Measurements from ENCODE around the gene PHACTR1. TPM values are rescaled to one million over a fixed set of nuclear protein-coding genes. Genes with fewer than 3 reads are reported as not detected.

Gene PHACTR1
- total RNA-seq, 2 donors from 2014 or later = 0.14 to 1.6 TPM

DNA sequence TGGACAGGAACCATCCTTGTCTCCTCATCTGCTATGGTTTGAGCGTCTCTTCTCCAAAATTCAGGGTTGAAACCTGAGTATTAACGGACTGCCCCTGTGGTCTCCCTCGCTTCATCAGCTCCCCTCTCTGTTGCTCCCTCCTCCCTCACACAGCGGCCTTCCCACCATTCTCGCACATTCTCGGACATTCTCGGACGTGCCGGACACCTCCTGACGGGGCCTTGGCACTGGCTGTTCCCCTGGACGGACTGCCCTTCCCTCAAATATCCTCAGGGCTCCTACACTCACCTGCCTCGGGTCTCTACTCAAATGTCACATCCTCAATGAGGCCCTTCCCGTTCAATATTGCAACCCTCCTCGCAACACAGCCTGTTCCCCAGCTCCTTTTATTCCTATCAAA is 496.0 kb downstream of the PHACTR1 start:
- ATAC-seq = no peak
- H3K36me3 Mint-ChIP-seq = no peaks in the 10 kb centered on the region
- H3K27me3 Mint-ChIP-seq = peaks cover 15 to 33% of the 10 kb centered on the region in 2 donors
- no peak overlapping the region for H3K4me3 Mint-ChIP-seq
- no peaks in the 10 kb centered on the region for H3K4me1 Mint-ChIP-seq (ENCODE audit: low read depth in 2 of 2)
- no peak overlapping the region for H3K27ac Mint-ChIP-seq
- no peak for DNase-seq (ENCODE audit: low spot score)
- no peaks in the 10 kb centered on the region for H3K9me3 Mint-ChIP-seq

DNA sequence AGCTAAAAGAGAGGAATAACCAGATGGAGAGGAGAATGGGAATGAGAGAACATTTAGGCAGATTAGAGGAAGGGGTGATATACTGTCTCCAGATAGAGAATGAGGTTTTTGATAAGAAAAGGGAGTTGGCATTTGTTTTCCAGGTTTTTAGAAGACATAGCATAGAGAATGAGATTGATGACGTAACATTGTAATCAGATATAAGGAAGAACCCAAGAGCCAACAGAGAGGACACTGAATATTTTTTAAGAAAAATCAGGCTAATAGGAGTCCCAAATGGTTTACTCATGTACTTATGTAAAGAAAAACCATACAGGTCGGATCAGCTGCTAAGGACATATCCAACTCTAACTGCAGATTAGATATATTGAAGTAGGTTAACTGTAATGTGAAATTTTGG is 498.8 kb downstream of the PHACTR1 start:
- no peak overlapping the region for H3K27ac Mint-ChIP-seq
- ATAC-seq (no peak), DNase-seq (ENCODE audit: low spot score) (no peak)
- no peaks in the 10 kb centered on the region for H3K9me3 Mint-ChIP-seq
- H3K27me3 Mint-ChIP-seq = peaks cover 16 to 49% of the 10 kb centered on the region in 2 donors
- H3K36me3 Mint-ChIP-seq = no peaks in the 10 kb centered on the region
- H3K4me3 Mint-ChIP-seq = no peak overlapping the region
- H3K4me1 Mint-ChIP-seq (ENCODE audit: low read depth in 2 of 2) = no peaks in the 10 kb centered on the region

DNA sequence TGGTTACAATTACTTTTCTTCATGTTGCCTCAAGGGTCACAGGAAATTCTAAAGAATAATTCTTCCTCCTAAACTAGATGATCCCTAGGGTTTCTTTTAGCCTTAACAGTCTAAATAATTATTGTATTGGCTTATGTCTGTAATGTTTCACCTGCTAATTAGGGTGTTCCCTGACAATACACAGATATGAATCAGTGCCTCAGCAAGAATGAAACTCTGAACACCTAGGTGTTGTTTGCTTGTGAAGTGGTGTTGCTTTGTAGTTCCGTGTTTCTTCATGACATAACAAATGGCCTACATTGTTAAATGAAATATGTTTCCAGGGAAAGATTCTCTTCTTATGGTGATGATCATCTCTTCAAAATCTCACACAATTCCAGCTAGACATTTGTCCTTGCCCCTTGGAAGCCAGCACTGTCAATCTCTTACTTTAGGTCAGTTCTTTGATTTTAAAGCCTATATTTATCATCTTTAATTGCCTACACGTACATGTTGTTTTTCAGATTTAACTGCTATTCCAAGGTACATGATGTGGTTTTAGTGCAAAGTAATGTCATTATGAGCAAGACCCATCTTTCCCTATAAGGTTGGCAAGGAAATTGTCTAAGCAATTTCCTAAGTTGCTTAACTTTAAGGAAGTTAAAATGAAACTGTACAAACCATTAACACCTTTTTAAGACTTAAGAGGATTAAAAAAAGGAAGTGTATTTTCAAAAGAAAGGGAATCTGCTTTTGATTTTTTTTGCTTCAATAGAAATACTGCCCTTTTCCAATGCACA is 499.9 kb downstream of the PHACTR1 start:
- Mint-ChIP-seq H3K4me1 (ENCODE audit: low read depth in 2 of 2) (no peaks in the 10 kb centered on the region), H3K27ac (no peak overlapping the region), H3K27me3 (peaks cover 21 to 55% of the 10 kb centered on the region in 2 donors), H3K4me3 (no peak overlapping the region), H3K36me3 (no peaks in the 10 kb centered on the region), H3K9me3 (no peaks in the 10 kb centered on the region)
- ATAC-seq = no peak
- no peak for DNase-seq (ENCODE audit: low spot score)

GRCh38 chr6:13217206-13217905 is 500.8 kb downstream of the PHACTR1 start:
- ATAC-seq (no peak), DNase-seq (ENCODE audit: low spot score) (no peak)
- Mint-ChIP-seq H3K27ac (no peak overlapping the region), H3K9me3 (no peaks in the 10 kb centered on the region), H3K4me3 (no peak overlapping the region), H3K36me3 (no peaks in the 10 kb centered on the region), H3K27me3 (peaks cover 12 to 46% of the 10 kb centered on the region in 2 donors), H3K4me1 (ENCODE audit: low read depth in 2 of 2) (no peaks in the 10 kb centered on the region)

DNA sequence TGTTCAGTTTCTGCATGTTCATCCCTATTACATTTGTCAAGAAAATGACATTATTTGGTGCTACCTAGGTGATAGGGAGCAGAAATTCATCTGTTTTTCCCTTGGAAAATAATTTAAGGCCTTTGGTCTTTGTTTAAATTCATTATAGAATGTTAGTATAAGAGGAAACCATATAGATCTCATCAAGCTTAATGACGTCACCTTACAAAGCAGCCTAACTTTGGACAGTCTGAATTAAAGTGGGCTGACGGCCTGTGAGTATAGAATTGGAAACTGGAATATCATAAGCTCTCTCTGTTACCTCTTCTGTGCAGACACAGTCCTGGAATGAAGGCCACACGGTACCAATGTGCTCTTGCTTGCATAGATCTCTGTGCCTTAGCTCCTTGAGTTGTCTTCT is 503.7 kb downstream of the PHACTR1 start:
- peaks cover 13 to 39% of the 10 kb centered on the region in 2 donors for H3K27me3 Mint-ChIP-seq
- no peaks in the 10 kb centered on the region for H3K36me3 Mint-ChIP-seq
- H3K4me1 Mint-ChIP-seq (ENCODE audit: low read depth in 2 of 2) = no peaks in the 10 kb centered on the region

DNA sequence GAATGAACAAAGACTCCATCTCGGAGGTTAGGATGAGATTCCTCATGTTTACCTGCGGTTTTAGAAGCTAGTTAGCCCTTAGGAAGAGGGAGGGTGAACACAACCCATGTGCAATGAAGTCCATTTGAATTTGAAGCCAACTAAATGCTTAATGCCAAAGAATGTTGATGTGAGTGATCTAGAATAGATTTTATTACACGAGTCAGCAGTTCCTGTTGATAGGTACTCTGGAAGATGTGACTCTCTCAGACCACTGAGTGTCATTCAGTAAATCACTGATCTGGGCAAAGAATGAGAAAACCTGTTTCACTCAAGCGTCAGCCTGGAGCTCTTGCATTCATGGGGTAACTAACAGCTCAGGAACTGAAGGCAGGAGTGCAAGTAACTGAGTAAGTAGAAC is 505.5 kb downstream of the PHACTR1 start:
- H3K27me3 Mint-ChIP-seq = peaks cover 17 to 36% of the 10 kb centered on the region in 2 donors
- H3K4me1 Mint-ChIP-seq (ENCODE audit: low read depth in 2 of 2) = no peaks in the 10 kb centered on the region
- H3K36me3 Mint-ChIP-seq = no peaks in the 10 kb centered on the region
- DNase-seq (ENCODE audit: low spot score) = no peak
- H3K9me3 Mint-ChIP-seq = no peaks in the 10 kb centered on the region
- no peak for ATAC-seq
- H3K4me3 Mint-ChIP-seq = no peak overlapping the region
- no peak overlapping the region for H3K27ac Mint-ChIP-seq

More for the DNA sequence above, 503.7 kb downstream of the PHACTR1 start:
- Mint-ChIP-seq H3K27ac (no peak overlapping the region), H3K4me3 (no peak overlapping the region), H3K9me3 (no peaks in the 10 kb centered on the region)
- no peak for ATAC-seq
- no peak for DNase-seq (ENCODE audit: low spot score)

DNA sequence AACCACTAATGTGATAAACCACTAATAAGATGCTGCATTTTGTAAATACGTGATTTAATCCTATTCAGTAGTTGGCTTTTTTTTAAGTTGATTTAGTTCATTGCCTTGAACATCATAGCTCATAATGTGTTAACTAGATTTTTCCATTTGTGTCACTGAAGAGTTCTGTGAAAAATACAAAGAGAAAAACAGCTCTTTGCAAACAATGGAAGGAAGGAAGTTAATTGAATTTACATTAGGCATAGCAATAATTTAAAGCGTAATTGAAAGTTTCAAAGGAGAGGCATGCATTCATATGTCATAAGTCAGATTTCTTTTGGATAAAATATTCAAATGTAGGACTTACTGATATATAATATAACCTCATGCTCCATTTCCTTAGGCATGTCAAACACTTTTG is 509.5 kb downstream of the PHACTR1 start:
- Mint-ChIP-seq H3K4me1 (ENCODE audit: low read depth in 2 of 2) (peaks cover 9 to 15% of the 10 kb centered on the region in 2 donors), H3K27me3 (peaks cover 21 to 22% of the 10 kb centered on the region in 2 donors), H3K36me3 (no peaks in the 10 kb centered on the region), H3K4me3 (no peak overlapping the region), H3K27ac (no peak overlapping the region), H3K9me3 (no peaks in the 10 kb centered on the region)
- ATAC-seq = no peak
- no peak for DNase-seq (ENCODE audit: low spot score)

DNA sequence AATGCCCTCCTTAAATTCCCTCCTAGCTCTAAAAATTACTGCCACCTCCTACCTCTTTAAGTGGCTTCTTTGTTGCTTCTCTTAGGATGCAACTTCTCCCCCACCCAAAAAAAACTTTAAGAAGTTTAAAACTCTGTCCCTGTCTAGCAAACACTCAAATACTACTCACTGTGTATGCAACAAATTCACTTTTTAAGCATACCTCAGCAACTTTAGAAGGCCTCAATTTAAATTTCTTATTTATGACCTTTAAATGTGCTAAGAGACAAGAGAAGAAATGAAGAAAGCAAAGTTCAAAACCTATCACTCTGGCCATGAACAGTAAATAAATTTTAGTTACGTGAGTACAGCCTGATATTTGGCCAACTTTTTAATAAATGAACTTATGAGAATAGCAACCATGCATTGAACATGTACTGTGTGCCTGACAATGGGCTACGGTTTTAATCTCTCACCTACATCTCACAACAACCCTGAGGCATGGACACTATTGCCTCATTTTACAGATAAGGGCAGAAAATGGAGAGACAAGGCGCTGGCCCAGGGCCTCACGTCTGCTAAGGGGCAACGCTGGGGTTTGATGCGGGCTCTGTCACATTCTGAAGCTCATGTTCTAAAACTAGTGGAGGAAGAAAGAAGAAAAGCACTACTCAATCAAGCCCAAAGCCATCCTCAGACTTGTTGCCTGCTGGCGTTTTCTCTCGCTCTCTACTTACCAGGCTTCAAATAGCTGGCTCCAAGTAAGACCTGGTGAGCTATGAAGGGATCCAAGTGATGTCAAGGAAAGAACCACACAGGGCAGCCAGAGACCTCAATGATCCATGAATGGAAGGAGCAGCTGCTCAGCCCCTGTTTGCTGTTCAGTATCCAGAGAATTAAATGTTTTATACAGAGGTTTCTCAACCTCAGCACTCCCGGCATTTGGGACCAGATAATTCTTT is 512.0 kb downstream of the PHACTR1 start:
- DNase-seq (ENCODE audit: low spot score) = no peak
- Mint-ChIP-seq H3K9me3 (no peaks in the 10 kb centered on the region), H3K4me1 (ENCODE audit: low read depth in 2 of 2) (peaks cover 9 to 15% of the 10 kb centered on the region in 2 donors), H3K36me3 (no peaks in the 10 kb centered on the region), H3K27me3 (peaks cover 17 to 22% of the 10 kb centered on the region in 2 donors), H3K4me3 (no peak overlapping the region), H3K27ac (no peak overlapping the region)
- no peak for ATAC-seq

DNA sequence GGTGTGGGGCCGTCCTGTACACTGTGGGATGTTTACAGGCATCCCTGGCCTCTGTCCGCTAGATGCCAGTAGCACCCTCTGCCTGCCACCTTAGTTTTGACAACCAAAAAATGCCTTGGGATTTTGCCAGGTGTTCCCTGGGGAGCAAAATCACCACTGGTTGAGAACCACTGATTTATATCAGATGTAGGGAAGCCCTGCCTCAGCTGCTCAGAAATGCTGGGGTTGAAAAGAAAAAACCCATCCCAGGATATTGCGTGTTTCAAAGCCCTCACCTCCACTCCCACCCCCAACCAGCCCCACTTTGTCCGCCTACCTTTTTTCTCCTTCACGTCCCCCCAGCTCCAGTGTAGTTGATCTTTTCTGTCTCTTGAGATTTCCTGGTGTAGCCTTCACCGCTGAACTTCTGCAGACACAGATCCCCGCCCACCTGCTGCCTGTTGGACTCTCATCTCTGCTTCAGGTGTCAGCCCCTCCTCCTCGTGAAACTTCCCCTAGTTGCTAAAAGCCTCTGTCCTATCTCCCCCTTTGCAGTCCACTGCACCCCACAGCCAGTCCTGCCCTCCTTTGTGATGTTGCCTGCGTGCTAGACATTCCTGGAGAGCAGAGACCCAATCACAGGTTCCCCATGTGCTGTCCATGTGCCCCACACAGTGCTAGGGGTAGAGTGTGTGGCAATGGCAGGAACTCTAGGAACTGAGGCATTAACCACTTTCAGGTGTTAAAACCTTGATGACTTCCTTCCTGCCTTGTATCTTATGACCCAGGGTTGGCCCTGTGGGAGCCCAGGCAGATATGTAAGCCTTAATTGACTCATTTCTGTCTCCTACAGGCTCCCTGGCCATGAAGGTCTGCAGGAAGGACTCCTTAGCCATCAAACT is 512.9 kb downstream of the PHACTR1 start:
- ATAC-seq = peak; percentile 91 to 95
- Mint-ChIP-seq H3K36me3 (no peaks in the 10 kb centered on the region), H3K4me1 (ENCODE audit: low read depth in 2 of 2) (peaks cover 9 to 15% of the 10 kb centered on the region in 2 donors), H3K9me3 (no peaks in the 10 kb centered on the region), H3K4me3 (peak overlapping the region; percentile 55), H3K27ac (peak overlapping the region; percentile 13 to 49), H3K27me3 (peaks cover 8 to 16% of the 10 kb centered on the region in 2 donors)
- no peak for DNase-seq (ENCODE audit: low spot score)

DNA sequence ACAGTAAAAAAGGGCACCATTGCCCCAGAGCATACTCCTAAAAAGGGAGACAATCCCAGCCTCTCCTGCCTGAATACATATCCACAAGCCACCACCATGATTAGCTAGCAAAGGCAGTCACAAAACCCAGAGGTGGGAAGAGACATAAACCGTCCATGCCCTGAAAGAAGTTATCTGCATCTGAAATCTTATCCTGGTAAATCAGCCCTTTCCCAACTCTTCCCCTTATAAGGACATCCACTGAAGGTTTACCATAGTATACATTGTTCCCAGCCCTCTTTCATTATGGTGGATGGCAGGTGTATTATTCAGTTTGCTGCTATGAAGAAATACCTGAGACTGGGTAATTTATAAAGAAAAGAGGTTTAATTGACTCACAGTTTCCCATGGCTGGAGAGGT is 516.5 kb downstream of the PHACTR1 start:
- no peak overlapping the region for H3K4me3 Mint-ChIP-seq
- peaks cover 7 to 11% of the 10 kb centered on the region in 2 donors for H3K27me3 Mint-ChIP-seq
- H3K36me3 Mint-ChIP-seq = no peaks in the 10 kb centered on the region
- H3K4me1 Mint-ChIP-seq (ENCODE audit: low read depth in 2 of 2) = peaks cover 9 to 15% of the 10 kb centered on the region in 2 donors
- H3K27ac Mint-ChIP-seq = no peak overlapping the region
- ATAC-seq = no peak
- H3K9me3 Mint-ChIP-seq = no peaks in the 10 kb centered on the region
- DNase-seq (ENCODE audit: low spot score) = no peak

DNA sequence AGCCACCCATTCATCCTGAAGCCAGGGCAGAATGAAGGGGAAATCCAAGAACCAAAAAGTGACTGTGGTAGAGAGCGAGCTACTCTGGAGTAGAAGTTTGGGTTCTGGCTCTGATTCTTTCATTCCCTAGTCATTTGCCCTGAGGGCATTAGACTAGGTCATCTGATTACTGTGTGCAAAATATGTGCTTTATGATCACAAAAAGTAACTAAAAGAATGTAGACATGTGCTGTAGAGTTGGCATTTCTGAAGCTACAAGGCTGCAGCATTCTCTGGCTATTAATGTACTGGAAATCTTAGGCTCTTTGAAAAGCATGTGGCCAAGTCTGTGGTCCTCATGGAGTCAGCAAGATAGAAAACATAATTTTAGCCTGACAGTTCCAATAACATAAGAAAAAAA is 517.6 kb downstream of the PHACTR1 start:
- H3K4me3 Mint-ChIP-seq = no peak overlapping the region

DNA sequence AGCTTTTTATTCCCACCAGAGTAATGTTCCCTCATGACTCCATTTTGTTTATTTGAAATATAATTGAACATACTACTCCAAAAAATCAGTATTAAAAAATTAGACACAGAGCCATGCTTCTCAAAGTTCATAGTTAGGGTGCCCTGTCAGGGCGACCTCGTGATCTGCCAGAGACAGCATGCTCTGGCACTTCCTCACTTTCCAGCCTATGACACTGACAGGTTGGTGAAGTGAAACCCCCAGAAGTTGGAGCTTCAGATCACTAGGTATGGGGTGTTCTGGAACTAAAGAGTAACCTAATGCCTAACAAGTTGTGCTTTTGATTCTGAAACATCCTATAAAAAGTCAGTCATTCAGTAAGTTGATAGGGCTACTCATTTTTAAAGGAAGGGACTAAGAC is 518.8 kb downstream of the PHACTR1 start:
- H3K9me3 Mint-ChIP-seq = no peaks in the 10 kb centered on the region
- no peak overlapping the region for H3K4me3 Mint-ChIP-seq
- H3K36me3 Mint-ChIP-seq = no peaks in the 10 kb centered on the region
- ATAC-seq (no peak), DNase-seq (ENCODE audit: low spot score) (no peak)
- peaks cover 0 to 4% of the 10 kb centered on the region in 2 donors for H3K4me1 Mint-ChIP-seq (ENCODE audit: low read depth in 2 of 2)
- H3K27ac Mint-ChIP-seq = no peak overlapping the region
- peaks cover 0 to 17% of the 10 kb centered on the region in 2 donors for H3K27me3 Mint-ChIP-seq

More for the DNA sequence above, 517.6 kb downstream of the PHACTR1 start:
- no peak for ATAC-seq
- Mint-ChIP-seq H3K36me3 (no peaks in the 10 kb centered on the region), H3K4me1 (ENCODE audit: low read depth in 2 of 2) (peaks cover 9 to 14% of the 10 kb centered on the region in 2 donors), H3K27me3 (peaks cover 7 to 15% of the 10 kb centered on the region in 2 donors), H3K9me3 (no peaks in the 10 kb centered on the region), H3K27ac (no peak overlapping the region)
- no peak for DNase-seq (ENCODE audit: low spot score)

- Mint-ChIP-seq H3K4me1 (ENCODE audit: low read depth in 2 of 2) (no peaks in the 10 kb centered on the region), H3K27me3 (peaks cover 12 to 20% of the 10 kb centered on the region in 2 donors), H3K36me3 (no peaks in the 10 kb centered on the region), H3K4me3 (no peak overlapping the region), H3K27ac (no peak overlapping the region), H3K9me3 (no peaks in the 10 kb centered on the region)
- DNase-seq (ENCODE audit: low spot score) = no peak
- ATAC-seq = no peak
Measured at GRCh38 chr6:13237318-13237717, 520.8 kb downstream of the PHACTR1 start.

Data from natural killer cell treated with Interleukin-12 subunit alpha and Interleukin-12 subunit beta and Interleukin-15 and Interleukin-18, amount 100 ng/mL, for 72 hours (primary cell).